Panc1 (cell line): ENCODE measurements around the gene RAPGEF3. TPM values are rescaled to one million over a fixed set of nuclear protein-coding genes. Genes with fewer than 3 reads are reported as not detected.

ENCODE experiments used
- ATAC-seq: fragments of 200-7000 bp; cut with Tn5 transposase; 2 replicates; pipeline ENCODE4 v1.9.1; 2020; ENCODE audit warnings: mild to moderate bottlenecking, moderate library complexity
- BruUV-seq: library from RNA; stranded (reverse); fragments of 400-500 nt; replicated peaks from 2 replicates; lab custom pipeline; 2021; lab: Mats Ljungman, UMichigan
- CTCF ChIA-PET: fragments of 300-600 bp; sonication (Branson Sonifier 250); formaldehyde crosslinking; loops from one replicate; lab custom pipeline; 2022; ENCODE audit warnings: antibody characterized with exemption; lab: Charles Lee
- POLR2A ChIA-PET: fragments of 300-600 bp; sonication (Branson Sonifier 250); formaldehyde crosslinking; loops from one replicate; lab custom pipeline; 2022; ENCODE audit warnings: antibody characterized with exemption; lab: Charles Lee
- DNase-seq: peaks from one replicate; pipeline ENCODE4 v3.0.0-alpha.2; 2010; ENCODE audit warnings: low read depth, low spot score
- H3K27ac ChIP-seq: 2 replicates; pipeline ENCODE4 v1.5.1; 2011; ENCODE audit warnings: mild to moderate bottlenecking, low read length, inconsistent platforms
- H3K27me3 ChIP-seq: fragments of 200-500 bp; sonication (Bioruptor generic); 2 replicates; pipeline ENCODE4 v1.6.0; 2014; ENCODE audit warnings: low read length, inconsistent platforms; ENCODE audit not compliant: control insufficient read depth, insufficient read depth
- H3K36me3 ChIP-seq: fragments of 200-500 bp; sonication (Bioruptor generic); 2 replicates; pipeline ENCODE4 v1.5.1; 2014; ENCODE audit warnings: inconsistent platforms, mild to moderate bottlenecking, low read length, moderate library complexity; ENCODE audit not compliant: control insufficient read depth, insufficient read depth
- H3K4me1 ChIP-seq: 2 replicates; pipeline ENCODE4 v1.5.1; 2011; ENCODE audit warnings: inconsistent platforms, mild to moderate bottlenecking, low read length, moderate library complexity; ENCODE audit not compliant: control insufficient read depth, insufficient read depth
- H3K4me3 ChIP-seq, 2 experiments: 2 replicates each; pipeline ENCODE4 v1.5.1; 2011 to 2012; ENCODE audit warnings: low read depth in 2 of 2, low read length in 2 of 2, mild to moderate bottlenecking in 2 of 2, inconsistent platforms in 1 of 2, moderate library complexity in 1 of 2
- H3K9me3 ChIP-seq: fragments of 200-500 bp; sonication (Bioruptor generic); 2 replicates; pipeline ENCODE4 v1.5.1; 2014; ENCODE audit warnings: low read depth, mild to moderate bottlenecking, inconsistent platforms, low read length, moderate library complexity; ENCODE audit not compliant: control insufficient read depth, insufficient read depth
- CTCF ChIP-seq: fragments of 450-650 bp; IDR thresholded peaks from 2 replicates; pipeline ENCODE4 v1.5.1; 2017; ENCODE audit warnings: mild to moderate bottlenecking
- POLR2AphosphoS5 ChIP-seq: IDR thresholded peaks from 2 replicates; pipeline ENCODE4 v1.6.1; 2012; ENCODE audit warnings: mild to moderate bottlenecking, low read depth, low read length, moderate library complexity
- REST ChIP-seq, 2 experiments: IDR thresholded peaks; 2 replicates each; pipeline ENCODE4 v1.6.1; 2011 to 2012; ENCODE audit warnings: low read depth in 2 of 2, control low read depth in 1 of 2, low read length in 1 of 2, mild to moderate bottlenecking in 1 of 2, moderate library complexity in 1 of 2; ENCODE audit not compliant: insufficient read depth in 1 of 2
- SIN3A ChIP-seq: IDR thresholded peaks from 2 replicates; pipeline ENCODE4 v1.6.1; 2012; ENCODE audit warnings: low read depth, mild to moderate bottlenecking, low read length, moderate library complexity, borderline replicate concordance; ENCODE audit not compliant: insufficient read depth
- TCF7L2 ChIP-seq: IDR thresholded peaks from 2 replicates; pipeline ENCODE4 v1.6.1; 2011; ENCODE audit warnings: mild to moderate bottlenecking, low read depth, low read length, inconsistent platforms
- in situ Hi-C: cut with HindIII; loops from 2 replicates; pipeline ENCODE4 v1.10.0; 2016; ENCODE audit warnings: low sequenced_read_pairs, low pct_unique_long_range_greater_than_20kb
- intact Hi-C: fragments of 100-400 bp; cut with micrococcal nuclease; formaldehyde crosslinking; loops from one replicate; pipeline ENCODE4 v1.10.0; 2022; ENCODE audit not compliant: unreplicated experiment
- total RNA-seq: library from RNA; stranded (reverse); gene quantifications from one replicate; pipeline ENCODE4 v1.2.1, GENCODE V29; 2021; ENCODE audit not compliant: unreplicated experiment

RAPGEF3 gene
- total RNA-seq, 1 experiment from 2014 or later = 5.8 TPM

GRCh38 chr12:47805417-47805816 is 46.7 kb upstream of the RAPGEF3 start:
- ChIA-PET CTCF (interaction anchor here (0.6 to 0.9 kb wide), 2 partner anchors 33 to 92 kb away, joined by 3 to 6 read pairs; no protein-coding TSS in a partner anchor), POLR2A (no interaction called here)
- Histone ChIP-seq H3K27ac (no peak overlapping the region), H3K36me3 (no peaks in the 10 kb centered on the region), H3K4me3 (no peak overlapping the region), H3K4me1 (peaks cover 62% of the 10 kb centered on the region), H3K9me3 (no peaks in the 10 kb centered on the region), H3K27me3 (no peaks in the 10 kb centered on the region)
- no TSS peak for BruUV-seq
- in situ Hi-C loops = no loop called here
- TF ChIP-seq REST (IDR thresholded peaks at IDR 0.05; ENCODE audit: insufficient read depth in 1 of 2, low read depth in 2 of 2, low read length in 1 of 2) = no peak
- TF ChIP-seq CTCF = no peak
- ATAC-seq = no peak
- no peak for DNase-seq
- intact Hi-C loops = no loop called here

GRCh38 chr12:47804171-47804570 is 45.5 kb upstream of the RAPGEF3 start:
- H3K36me3 ChIP-seq = no peaks in the 10 kb centered on the region
- TF ChIP-seq REST (IDR thresholded peaks at IDR 0.05; ENCODE audit: insufficient read depth in 1 of 2, low read depth in 2 of 2, low read length in 1 of 2) (no peak), SIN3A (no peak), POLR2AphosphoS5 (no peak), TCF7L2 (no peak), CTCF (no peak)
- DNase-seq (no peak), ATAC-seq (no peak)
- no peak overlapping the region for H3K4me3 ChIP-seq
- no peaks in the 10 kb centered on the region for H3K9me3 ChIP-seq
- in situ Hi-C loops (no loop called here), intact Hi-C loops (no loop called here)
- H3K4me1 ChIP-seq = peaks cover 54% of the 10 kb centered on the region
- no TSS peak for BruUV-seq
- no peak overlapping the region for H3K27ac ChIP-seq
- POLR2A ChIA-PET = no interaction called here
- CTCF ChIA-PET = interaction anchor here (0.6 kb wide), 1 partner anchor 35 kb away, joined by 3 read pairs; no protein-coding TSS in a partner anchor
- H3K27me3 ChIP-seq = no peaks in the 10 kb centered on the region
